ENCODE data around the gene ACP1. TPM values are rescaled to one million over a fixed set of nuclear protein-coding genes. Genes with fewer than 3 reads are reported as not detected.

The ACP1 gene
- total RNA-seq (ENCODE audit: insufficient read depth, low replicate concordance), result 99.7 TPM

GRCh38 chr2:264493-265468 lies at the start of gene ACP1:
Gene ACP1, plus strand, starts transcription at chr2:264947. Its CDS starts 18 bp downstream, at chr2:264965.
- peak; percentile 97 for DNase-seq (ENCODE audit: low spot score)

DNA sequence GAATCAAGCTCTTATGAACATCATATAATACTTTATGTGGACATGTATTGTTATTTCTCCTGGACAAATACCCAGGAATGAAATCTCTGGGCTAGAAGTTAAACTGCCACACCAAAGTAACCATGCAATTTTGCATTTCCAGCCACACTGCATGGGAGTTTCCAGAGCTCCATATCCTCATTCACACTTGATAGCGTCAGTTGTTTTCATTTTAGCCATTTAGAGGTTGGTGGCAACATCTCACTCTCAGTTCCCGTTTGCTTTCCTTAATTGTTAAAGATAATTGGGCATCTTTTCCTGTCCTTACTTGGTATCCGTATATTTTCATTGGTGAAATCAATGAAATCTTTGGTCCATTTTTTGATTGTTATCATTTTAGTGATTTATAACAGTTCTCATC lies 48.7 kb upstream of the ACP1 start:
- no peak for DNase-seq (ENCODE audit: low spot score)

GRCh38 chr2:223451-223850 lies 41.3 kb upstream of the ACP1 start:
- no peak for DNase-seq (ENCODE audit: low spot score)

- no peak for DNase-seq (ENCODE audit: low spot score)
These were observed 40.6 kb upstream of the ACP1 start for GRCh38 chr2:223971-224760.

GRCh38 chr2:228115-228514 lies 36.6 kb upstream of the ACP1 start:
- DNase-seq (ENCODE audit: low spot score), result no peak

GRCh38 chr2:228518-229278 lies 36.0 kb upstream of the ACP1 start:
- no peak for DNase-seq (ENCODE audit: low spot score)

DNA sequence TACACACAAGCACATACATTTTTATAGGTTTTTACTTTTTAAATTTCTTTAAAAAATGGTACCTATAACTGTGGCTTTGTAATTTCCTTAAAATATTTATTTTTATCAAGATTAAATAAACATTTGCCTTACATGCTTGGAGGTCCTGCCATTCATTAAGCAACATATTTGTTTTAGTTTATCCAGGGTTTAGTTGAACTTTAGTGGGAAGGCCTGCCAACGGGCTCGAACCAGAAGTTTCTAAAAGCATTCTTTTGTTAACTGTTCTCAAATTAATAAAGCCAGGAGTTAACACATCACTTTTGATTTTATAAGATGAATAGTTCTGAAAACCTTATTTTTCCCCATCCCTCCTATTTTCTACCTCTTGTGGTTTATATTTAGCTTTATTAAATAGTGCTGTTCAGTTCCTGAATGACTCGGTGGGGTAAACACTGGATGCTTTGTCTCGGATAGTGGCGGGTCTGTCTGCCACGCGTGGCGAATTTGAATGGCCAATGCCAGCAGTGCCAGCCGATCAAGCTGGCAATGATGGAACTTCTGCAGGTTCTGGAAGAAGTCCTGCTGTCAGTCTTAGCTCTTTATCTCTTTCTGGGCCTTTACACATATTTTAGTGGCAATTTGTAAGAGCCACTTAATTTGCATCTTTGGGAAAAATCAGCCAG lies 33.1 kb upstream of the ACP1 start:
- DNase-seq (ENCODE audit: low spot score), result no peak

GRCh38 chr2:233030-233429 lies 31.7 kb upstream of the ACP1 start:
- peak; percentile 20 for DNase-seq (ENCODE audit: low spot score)

- DNase-seq (ENCODE audit: low spot score), result no peak
These were observed 30.3 kb upstream of the ACP1 start for GRCh38 chr2:234421-234820.

DNA sequence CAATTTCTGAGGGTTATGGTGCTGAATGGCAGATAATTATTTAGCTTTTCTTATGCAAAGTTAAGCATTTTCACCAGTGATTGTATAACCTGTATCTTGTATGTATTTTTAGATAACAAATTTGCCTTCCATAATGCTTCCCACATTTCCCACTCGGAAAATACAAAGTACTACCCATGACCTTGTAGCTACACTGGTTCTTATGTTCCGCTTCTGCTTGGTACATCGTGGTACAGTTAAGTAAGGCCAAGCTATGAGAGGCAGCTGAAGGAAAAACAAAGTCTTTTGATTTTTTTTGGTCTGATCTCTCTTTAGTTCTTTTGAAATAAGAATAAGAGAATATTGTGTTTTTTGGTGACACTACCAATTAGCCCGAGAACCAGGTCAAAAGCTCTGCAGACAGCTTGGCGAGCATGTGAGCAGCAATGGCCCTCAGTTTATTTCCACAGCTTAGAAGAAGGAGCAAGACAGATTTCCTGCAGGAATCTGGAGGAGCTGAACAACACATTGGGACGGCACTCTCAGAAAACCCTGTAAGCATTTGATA lies 27.7 kb upstream of the ACP1 start:
- DNase-seq (ENCODE audit: low spot score), result peak; percentile 27

- DNase-seq (ENCODE audit: low spot score), result no peak
These were observed 26.9 kb upstream of the ACP1 start for GRCh38 chr2:237878-238277.

DNA sequence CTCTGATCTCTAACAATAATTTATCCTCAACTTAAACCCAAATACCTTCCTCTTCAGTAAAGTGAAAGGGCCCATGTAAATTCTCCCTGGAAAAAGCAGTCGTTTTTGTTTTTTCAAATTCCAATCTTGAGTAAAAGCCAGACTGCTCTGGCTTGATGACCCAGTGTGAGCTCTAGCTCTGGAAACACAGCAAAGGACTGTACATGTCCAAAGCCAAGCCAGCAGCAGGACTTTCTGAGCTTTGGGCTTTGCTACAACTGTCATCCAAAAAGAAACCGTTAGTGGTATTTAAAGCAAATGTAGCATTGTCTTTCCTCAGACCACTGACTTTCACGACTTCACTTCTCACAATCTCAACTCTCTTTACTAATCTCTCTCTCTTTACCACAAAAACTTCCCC lies 26.3 kb upstream of the ACP1 start:
- DNase-seq (ENCODE audit: low spot score), result no peak

DNA sequence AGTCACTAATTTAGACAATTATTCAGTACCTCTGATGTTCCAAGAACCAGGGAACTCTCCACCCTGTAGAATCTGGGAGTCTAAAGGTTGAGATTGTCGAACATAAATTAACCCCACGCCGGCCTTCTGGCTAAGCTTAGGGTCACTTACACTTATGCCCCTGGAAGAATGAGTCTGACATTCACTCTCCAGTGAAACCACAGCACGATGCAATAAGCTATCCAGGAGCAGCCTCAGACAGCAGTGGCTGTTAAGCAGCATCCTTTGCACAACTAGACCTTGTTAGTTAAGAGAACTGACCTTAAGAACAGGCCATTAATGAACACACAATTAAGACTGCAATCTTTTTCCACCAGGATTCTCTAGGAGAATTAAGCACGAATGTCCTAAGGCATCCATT lies 25.9 kb upstream of the ACP1 start:
- no peak for DNase-seq (ENCODE audit: low spot score)

DNA sequence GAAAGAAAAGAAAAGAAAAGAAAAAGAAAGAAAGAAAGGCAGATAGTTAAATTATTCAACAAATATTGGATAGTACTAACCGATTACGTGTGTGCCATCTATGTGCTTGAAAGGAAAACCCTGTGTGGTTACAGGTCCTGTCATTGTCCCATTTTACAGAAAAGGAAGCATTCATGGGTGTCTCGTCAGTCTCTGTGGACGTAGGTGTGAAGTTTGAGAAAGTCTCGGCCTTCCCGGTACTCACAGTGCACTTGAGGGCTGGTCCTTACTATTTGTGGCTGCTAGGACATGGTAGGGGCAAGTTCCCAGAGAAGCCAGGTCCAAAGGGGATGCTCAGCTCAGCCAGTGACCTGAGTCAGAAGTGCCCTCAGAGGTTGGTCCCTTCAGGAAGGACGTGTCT lies 20.2 kb upstream of the ACP1 start:
- DNase-seq (ENCODE audit: low spot score), result no peak

GRCh38 chr2:246489-247144 lies 18.1 kb upstream of the ACP1 start:
- peak; percentile 63 for DNase-seq (ENCODE audit: low spot score)

- DNase-seq (ENCODE audit: low spot score), result no peak
These were observed 16.0 kb upstream of the ACP1 start for GRCh38 chr2:248724-249123.

GRCh38 chr2:249538-250042 lies 15.2 kb upstream of the ACP1 start:
- no peak for DNase-seq (ENCODE audit: low spot score)

DNA sequence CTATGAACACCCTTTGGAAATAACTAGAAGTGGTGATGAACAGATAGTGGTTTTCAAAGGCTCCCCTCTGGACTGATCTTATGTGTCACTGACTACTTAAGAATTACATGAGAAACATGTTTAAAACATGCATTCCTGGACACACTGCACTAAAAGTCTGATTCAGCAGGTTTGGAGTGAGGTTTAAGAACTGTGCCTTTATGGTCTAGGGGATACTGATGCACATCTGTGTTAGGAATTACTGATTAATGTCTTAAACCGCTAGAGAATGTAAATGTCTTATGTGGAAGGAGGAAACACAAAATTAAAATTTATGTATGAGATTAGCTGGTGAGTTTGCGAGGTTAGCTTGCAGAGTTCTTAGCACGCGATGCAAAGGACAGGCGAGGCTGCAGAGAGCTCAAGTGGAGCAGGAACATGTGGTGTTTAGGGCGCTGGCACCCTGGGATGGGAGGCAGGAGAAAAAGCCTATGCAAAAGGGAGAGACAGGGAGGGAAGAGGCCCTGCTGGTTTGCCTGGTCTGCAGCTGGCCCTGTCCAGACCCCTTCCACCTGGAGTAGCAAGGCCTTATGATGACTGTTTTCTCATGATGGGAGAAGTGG lies 12.6 kb upstream of the ACP1 start:
- peak; percentile 86 for DNase-seq (ENCODE audit: low spot score)

- no peak for DNase-seq (ENCODE audit: low spot score)
These were observed 11.5 kb upstream of the ACP1 start for GRCh38 chr2:253202-253638.

GRCh38 chr2:254241-254640 lies 10.5 kb upstream of the ACP1 start:
- peak; percentile 26 for DNase-seq (ENCODE audit: low spot score)
